MV-4-11 (cell line): ENCODE data around the gene CDH23.
A peak's percentile ranks its signal among the peaks of the same experiment; 100 is the strongest.

Experiments
- DNase-seq: peaks from one replicate; lab custom pipeline; 2025; lab: John Stamatoyannopoulos, UW

Gene CDH23

DNA sequence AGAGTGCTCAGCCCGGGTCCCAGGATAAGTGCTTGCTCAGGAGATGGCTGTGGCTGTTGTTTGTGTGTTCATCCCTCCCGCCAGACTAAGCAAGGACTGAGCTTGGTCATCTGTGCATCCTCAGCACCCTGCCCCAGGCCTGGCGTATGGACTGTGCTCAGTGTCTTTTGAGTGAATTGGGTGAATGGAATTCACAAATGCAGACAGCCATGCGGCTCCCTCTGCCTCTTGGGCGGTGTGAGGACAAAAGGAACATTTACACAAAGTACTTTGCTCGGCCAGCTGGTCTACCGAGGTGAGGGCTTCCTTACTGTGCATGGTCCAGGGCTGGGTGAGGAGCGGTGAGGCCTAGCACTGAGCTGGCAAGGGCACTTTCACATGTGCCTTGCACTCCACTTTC is 120.2 kb downstream of the CDH23 start:
- DNase-seq = no peak

DNA sequence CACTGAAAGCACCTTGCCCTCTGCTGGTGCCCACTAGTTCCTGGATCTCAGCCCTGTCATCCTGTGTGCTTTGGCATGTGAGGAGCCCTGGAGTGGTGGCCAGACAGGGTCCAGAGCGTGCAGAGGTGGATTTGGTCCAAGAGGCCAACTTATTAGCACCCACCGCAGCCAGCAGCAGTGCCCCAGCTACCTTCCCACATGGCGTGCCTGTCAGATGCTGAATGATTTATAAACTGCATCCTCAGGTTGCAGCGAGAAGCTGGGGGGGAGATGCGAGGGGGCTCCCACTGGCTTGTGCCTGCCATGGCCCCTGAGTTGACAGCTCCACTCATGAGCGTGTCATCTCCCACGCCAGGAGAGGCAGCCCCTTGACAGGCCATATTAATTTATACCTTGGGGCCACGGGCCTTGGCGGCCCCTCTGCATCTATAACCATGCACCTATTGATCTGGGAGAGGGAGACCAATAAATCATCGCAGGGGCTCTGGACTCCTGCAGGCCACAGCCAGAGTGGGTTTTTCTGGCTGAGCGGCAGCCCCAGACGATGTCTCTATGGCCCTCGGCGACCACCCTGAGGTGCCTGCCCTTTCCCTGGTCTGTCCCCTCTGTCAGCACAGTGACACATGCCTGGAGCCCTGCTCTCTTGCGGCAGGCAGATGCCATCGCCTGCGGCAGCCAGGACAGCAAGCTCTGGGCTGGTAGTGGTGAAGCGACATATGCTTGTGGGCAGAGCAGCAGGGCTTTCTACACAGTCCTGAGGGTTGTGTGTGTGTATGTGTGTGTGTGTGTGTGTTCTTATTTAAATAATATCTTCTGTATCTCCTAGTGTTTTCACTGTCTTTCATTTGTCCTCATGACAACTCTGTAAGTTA is 120.8 kb downstream of the CDH23 start:
- no peak for DNase-seq

DNA sequence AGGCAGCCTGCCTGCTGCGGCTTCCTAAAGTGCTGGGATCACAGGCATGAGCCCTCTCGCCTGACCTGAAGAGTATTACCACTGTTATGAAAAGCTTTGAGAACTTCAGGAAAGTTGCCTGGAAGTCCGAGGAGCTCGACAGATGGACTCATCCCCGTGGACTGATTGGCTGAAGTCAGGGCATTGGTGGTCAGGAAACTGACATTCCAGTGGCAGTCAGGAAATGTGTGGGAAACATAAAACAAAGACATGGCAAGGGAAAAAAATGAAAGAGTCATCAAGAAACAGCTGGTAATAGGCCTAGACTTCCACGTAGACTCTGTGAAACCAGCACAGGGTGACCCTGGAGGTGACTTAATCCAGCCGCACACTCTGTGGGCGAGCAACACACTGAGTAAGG is 123.3 kb downstream of the CDH23 start:
- DNase-seq = no peak

DNA sequence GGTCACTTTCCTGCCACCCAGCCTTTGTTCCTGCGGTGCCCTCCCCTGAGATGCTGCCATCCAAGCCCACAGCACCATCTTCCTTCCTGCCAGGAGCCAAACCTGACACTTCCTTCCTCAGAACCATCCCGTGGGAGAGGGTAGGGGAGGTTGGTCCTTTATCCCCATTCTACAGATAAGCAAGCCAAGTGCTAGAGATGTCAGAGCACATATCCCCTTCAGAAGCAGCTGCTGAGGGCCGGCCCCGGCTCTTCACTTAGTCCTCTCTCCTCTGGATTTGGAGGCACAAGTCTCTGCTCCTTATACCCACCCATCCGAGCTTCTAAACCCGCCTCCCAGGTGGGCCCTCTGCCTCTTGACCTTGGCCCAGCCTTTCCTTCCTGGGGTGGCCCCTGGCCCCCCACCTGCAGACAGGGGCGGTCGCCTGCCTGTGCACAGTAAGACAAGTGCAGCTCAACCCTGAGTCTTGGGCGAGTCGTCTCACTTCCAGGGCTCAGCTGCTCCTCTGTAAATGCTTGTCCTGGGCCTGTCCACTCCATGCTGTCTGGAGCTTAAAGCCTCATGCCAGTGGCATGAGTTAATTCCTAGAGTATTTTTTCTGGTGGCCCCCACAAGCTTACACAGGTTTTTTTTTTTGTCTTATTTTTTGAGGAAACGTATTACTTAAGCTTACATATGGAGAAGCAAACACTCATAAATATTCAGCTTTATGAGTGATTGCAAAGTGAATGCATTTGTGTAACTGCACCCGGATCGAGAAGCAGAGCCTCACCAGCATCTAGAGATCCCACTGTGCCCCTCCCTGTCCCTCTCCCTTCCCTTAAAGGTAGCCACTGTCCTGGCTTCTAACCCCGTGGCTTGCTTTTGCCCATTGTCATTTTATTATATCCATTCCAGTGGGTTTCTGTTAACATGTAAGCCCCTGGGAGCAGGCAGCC is 125.1 kb downstream of the CDH23 start:
- DNase-seq = no peak

DNA sequence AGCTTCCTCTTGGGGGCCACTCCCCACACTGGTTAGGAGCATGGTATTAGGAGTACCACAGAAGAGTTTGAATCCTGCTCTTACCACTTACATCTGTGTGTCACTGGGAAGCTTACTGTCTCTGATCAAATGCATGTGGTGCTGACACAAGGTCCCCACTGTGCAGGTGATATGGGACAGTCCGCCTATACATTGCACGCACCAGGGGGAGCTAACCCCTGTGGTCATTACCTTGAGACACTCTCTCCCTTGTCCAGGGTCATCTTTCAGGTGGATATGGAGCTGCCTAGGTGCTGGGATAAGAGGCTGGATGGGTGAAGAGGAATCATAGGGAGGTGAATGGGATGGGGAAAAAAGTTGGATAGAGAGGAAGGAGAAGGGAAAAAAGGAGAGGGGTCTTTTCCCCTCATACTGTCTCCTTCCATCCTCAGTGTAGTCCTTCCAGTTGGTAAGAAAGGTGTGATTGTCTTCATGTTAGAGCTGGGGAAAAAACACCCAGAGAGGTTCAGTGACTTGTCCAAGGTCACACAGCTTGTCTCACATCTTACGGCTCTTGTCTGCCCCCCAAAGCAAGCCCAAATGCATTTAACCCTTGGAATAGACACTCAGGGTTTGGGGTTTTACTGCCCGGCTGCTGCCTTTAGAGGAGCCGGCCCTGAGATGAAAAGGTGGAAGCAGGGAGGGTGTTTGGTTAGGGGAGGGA is 125.9 kb downstream of the CDH23 start:
- no peak for DNase-seq

DNA sequence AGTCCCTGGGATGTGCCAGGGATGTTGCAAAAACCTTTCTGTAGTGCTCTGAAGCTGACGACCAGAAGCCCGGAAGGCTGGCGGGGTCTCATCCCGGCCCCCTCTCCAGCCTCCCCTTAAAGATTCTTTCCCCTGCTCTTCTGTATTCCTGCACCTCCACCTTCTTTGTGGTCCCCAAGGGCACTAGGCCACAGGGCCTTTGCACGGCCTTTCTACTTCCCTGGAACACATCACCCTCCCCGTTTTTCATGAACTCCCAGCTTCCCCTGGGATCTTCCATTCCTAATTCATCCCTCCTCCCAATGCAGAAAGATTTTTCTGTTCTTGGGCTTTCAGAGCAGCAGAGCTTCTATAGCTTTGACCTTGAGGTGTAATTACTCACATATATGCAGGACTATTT is 127.0 kb downstream of the CDH23 start:
- DNase-seq = no peak

DNA sequence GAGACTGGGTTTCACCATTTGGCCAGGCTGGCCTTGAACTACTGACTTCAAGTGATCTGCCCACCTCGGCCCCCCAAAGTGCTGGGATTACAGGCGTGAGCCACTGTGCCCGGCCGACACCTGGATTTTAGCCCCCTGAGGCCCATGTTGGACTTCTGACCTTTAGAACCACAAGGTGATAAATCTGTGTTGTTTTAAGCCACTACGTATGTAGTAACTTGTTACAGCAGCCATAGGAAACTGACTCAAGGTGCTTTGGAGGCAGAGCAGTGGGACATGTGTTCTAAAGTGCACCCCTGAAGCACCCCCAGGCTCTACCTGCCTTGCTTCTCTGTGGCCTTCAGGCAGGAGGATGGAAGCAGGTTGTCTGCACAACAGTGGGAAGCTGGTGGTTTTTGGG is 128.4 kb downstream of the CDH23 start:
- no peak for DNase-seq

DNA sequence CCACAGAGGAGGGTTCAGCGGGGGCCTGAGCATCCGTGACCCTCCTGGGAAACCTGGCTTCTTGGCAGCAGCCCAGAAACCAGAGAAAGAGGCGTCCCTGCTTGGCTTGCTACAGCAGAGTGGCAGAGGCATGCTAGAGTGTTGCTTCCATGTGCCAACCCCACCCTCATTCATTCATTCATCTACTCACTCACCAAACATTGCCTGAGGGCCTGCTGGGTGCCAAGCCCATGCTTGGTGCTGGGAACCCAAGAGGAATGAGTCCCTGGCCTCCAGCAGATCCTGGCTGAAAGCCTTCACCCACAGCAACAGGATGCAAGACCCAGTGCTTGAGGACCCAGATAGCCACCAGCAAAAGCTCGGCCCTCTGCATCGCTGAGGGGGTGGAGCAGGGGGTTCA is 129.0 kb downstream of the CDH23 start:
- no peak for DNase-seq

DNA sequence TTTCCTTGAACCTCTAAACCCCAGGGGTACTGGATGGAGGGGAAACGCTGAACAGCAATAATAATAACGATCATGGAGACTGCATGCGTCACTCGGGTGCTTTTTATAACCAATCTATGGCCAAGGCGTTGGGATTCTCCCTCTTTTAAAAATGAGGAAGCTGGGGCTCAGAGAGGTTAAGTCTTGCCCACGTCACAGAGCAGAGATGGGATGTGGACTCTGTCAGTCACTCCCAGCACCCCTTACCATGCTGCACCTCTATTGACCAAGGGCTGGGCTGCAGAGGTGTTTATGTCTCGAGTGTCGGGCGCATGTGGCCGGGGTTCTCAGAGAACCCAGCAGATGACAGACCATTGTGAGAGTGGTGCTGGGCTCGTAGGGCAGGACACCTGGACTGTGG is 129.9 kb downstream of the CDH23 start:
- DNase-seq = peak; percentile 42

DNA sequence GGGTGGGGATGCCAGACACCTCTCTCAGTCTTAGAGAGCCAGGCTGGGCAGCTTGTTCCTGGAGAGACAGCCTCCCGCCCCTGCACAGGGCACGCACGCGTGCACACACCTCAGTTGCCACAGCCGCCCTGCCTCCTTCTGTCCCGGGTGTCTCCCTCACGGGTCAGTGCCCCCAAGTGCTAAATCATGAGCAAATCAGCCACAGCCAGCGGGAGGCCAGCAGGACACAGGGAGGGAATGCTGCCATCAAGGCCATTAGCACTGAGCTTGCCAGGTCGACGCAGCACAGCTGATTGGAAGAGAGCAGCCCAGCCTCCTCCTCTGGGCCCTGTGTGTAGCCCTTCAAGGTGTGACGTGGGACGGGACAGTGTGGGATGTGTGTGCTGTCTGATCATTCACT is 130.4 kb downstream of the CDH23 start:
- DNase-seq = no peak

DNA sequence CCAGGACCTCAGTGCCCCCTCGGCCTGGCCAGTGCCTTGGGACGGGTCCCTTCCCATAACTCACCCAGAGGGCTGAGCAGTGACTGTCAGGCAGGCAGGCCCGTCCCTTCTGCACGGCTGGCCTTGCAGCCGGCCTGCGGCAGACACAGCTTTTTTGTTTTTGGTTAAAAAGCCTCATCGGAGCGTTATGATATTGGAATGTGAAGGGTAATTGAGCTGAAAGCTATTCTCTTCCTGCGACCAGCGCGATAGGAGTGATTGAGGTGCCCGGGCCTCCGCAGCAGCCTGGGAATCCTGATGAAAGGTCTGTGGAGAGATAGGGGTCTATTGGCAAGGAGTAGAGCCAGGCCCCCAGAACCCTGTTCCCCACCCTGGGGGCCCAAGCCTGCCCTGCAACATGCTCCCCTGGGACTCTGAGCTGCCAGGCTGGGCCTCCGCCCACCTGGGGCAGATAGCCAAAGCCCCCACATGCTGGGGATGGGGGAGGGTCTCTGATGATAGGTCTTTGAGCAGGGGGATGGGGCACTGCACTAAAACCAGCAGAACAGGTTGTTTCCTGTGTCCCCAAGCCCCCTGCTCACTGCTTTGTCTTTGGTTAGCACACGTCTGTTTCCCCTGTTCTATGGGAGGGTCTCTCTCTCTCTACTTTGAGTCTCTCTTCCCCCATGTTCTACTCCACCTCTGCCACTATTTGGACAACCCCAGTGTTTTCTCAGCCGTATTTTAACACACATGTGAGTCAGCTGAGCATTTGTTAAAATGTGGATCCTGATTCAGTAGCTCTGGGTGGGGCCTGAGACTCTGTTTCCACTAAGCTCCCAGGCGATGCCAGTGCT is 131.9 kb downstream of the CDH23 start:
- DNase-seq = no peak

DNA sequence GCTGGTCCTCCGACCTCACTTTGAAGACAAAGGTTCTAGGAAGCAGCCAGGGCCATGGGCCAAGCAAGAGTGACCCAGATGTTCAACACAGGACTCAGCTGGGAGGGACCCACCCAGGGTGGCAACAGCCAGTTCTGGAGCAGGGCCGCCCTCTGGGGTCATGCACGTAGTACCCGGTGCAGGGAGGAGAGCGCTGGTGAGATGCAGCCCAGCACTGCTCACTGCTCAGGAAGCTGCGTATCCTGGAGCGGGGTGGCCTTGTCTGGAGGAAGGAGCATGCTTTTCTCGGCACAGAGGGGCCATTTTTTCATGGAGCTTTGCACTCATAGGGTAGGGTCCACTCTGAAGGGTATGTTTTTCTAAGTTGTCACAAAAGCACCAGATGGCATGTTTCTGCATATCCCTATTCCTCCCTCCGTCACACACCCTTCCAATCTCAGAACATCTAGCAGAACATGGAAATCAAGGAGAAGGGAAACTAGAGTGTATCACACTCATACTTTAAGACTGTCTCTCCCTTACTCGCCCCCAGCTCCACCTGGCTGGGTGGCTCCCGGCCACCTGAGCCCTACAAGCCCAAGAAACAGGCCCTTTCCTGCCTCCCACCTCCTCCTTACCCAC is 132.6 kb downstream of the CDH23 start:
- DNase-seq = no peak

DNA sequence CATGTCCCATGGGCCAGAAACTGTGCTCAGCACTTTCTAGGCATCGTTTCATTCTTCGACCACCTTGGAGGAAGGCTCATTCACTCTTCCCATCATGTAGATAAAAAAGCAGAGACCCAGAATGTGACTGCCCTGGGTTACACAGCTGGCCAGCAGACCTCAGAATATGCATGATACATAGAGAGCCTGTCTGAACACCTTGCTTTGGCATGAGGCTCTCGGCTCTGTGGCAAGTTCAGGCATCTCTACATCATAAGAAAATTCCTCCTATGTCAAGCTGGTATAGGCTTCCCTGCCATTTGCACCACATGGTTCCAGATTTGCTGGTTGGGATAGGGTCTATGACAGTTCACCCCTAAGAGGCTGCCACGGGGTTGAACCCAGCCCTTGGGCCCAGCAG is 134.1 kb downstream of the CDH23 start:
- DNase-seq = no peak

DNA sequence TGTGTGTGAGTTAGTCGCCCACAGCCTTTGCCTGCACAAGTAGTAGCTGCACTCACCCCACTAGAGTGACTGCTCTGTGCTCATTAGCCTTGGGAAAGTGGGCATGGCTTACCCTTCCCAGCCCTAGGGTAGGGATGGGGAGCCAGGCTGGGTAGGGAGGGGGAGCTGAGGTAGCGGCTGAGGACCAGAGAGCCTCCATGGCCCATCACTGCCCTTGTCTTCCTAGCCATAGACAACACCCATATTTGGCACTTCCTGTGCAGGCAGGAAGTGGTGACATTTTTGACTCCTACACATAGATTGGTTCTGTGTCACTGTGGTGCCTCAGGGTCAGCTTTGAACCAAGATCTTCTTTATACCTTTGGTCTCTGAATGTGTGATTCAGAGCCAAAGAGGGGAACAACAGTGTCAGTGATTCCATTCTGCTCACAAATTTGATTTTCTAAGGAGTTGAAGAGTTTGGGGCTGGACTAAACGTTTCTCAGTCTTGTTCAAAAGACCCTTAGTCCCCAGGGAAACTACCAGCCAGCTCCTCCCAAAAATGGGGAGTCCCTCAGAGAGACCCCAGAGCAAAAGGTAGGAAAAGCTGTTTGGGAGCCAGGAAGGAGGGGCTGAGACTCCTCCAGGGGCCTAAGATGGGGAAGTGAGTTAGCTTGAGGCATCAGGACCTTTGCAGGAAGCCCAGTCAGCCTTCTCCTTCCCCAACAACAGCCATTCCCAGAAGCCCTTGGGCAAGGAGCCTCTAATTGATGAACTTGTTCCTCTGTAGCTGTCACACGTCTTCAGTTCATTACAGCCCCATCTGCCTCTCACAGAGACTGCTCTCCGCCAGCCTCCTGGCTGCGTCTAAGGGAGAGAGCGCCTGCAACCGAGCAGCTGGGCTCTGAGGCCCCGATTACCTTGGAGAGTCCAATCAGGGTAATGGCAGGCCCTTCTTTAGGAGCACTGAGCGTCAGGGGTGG is 135.0 kb downstream of the CDH23 start:
- DNase-seq = peak; percentile 54

DNA sequence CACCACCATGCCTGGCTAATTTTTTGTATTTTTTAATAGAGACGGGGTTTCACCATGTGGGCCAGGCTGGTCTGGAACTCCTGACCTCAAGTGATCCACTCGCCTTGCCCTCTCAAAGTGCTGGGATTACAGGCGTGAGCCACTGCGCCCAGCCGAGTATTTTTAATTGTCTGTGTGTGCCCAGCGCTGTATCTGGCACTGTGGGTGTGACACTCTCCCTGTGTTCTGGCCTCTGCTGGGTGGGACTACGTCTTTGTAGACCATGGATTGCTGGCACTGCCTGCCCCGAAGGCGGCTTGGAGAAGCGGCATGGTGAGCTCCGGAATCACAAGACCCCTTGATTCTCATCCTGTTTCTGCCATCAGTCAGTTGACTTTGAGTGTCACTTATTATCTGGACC is 136.2 kb downstream of the CDH23 start:
- DNase-seq = no peak

DNA sequence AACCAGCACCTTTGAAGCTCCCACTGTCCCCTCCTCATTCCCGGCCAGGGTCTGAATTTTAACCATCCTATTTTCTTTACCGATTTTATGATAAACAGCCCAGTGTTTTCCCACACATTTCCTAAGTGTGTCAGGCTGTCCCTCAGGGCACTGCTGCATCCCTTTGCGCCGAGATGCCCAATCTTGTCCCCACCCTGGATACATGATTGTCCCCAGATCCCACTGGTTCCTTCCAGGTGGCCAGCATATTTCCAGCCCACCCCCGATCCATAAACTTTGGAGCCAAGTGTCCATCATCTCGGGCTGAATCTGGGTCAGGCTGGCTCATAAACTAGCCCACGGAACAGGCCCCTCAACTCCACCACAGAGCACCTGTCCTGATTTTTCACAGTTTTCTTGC is 137.2 kb downstream of the CDH23 start:
- DNase-seq = no peak

DNA sequence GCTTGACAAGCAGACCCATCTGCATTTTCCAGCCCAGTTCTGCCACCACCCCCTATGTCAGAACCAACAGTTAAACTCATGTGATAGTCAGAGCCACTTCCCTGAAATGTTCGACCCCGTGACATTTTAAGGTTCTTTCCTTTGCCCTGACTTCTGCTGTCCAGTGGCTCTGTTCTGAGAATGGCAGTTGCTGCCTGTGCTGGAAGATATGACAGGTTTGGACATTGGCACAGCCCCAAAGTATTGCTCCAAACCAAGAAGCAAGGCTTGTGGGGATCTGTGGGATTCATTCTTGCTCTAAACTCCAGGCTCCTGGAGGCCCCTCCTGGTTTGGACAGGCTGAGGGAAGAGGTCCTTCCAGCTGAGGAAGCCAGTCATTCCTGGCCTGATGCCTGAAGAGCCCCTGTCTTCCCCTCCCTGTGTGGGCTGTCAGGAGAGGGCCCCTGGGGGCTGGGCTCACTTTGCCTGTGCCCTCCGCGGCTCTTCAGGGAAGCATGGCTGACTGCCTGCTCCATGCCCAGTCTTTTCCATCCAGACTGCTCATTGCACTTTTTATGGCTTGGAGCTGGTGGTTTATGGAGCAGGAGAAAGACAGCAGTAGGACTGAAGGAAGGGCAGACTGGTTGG is 138.0 kb downstream of the CDH23 start:
- no peak for DNase-seq

DNA sequence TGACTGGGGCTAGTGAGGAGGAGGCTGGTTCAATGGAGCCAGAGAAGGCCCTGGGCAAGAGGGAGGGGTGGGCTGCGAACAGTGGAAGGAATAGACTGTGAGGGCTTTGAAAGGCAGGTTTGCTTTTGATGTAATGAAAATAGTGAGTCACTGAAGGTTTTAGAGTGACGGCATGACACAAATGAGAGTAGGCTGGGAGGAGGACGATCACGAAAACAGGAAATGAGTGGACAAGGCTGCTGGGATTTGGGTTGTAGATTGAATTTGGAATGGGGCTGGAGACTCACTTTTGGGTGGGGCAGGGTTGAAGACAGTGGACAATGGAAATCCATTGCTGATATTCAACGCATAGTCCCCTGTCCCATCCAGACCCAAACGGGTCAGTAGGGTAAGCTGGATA is 139.6 kb downstream of the CDH23 start:
- DNase-seq = no peak

DNA sequence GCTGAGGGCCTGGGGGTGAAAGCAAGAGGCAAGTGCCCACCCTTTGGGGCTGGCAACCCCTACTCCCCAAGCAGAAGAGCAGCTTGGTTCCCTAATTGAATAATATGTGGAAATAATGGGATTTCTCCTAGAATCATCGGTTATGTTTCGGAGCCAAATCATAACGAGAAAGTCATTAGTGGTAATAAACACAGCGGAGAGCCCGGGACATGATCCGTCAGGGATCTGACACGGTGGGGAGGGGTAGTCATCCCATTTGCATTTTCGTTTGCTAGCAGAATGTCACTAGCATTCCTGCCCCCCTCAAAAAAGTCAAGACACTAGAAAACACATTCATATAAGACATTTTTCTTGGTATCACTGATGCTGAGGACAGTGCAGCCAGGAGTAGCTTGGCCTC is 140.4 kb downstream of the CDH23 start:
- no peak for DNase-seq
